GM23338 (cell line): Measurements from ENCODE around the gene NFS1. TPM values are rescaled to one million over a fixed set of nuclear protein-coding genes. Genes with fewer than 3 reads are reported as not detected.
A peak's percentile ranks its signal among the peaks of the same experiment; 100 is the strongest.

Source experiments
- ATAC-seq: fragments of 200-7000 bp; cut with Tn5 transposase; 3 replicates; pipeline ENCODE4 v1.9.1; 2020
- DNase-seq: peaks from one replicate; pipeline ENCODE4 v3.0.0-alpha.2; 2015; ENCODE audit warnings: low spot score
- H2AFZ ChIP-seq: fragments of 200-600 bp; sonication (generic); 2 replicates; pipeline ENCODE4 v1.8.0; 2016; ENCODE audit warnings: antibody characterized with exemption, mild to moderate bottlenecking, moderate library complexity
- H3F3A ChIP-seq: fragments of 200-600 bp; sonication (generic); replicated peaks from 2 replicates; pipeline ENCODE4 v1.8.0; 2017; ENCODE audit warnings: antibody characterized with exemption, mixed run types, low read depth
- H3K27ac ChIP-seq: fragments of 200-600 bp; sonication (generic); 2 replicates; pipeline ENCODE4 v1.6.1; 2016; ENCODE audit warnings: low read depth
- H3K27me3 ChIP-seq: fragments of 200-600 bp; sonication (generic); 2 replicates; pipeline ENCODE4 v1.8.0; 2016; ENCODE audit warnings: mild to moderate bottlenecking, mixed run types, moderate library complexity; ENCODE audit not compliant: insufficient read depth
- H3K36me3 ChIP-seq: fragments of 200-600 bp; sonication (generic); 2 replicates; pipeline ENCODE4 v1.8.0; 2016; ENCODE audit warnings: mild to moderate bottlenecking; ENCODE audit not compliant: insufficient read depth
- H3K4me1 ChIP-seq: fragments of 200-600 bp; sonication (generic); 2 replicates; pipeline ENCODE4 v1.8.0; 2016; ENCODE audit warnings: mild to moderate bottlenecking, moderate library complexity; ENCODE audit not compliant: insufficient read depth
- H3K4me2 ChIP-seq: fragments of 200-600 bp; sonication (generic); 2 replicates; pipeline ENCODE4 v1.7.1; 2017; ENCODE audit warnings: mixed run types
- H3K4me3 ChIP-seq: fragments of 200-600 bp; sonication (generic); 2 replicates; pipeline ENCODE4 v1.6.1; 2016; ENCODE audit warnings: mixed run types
- H3K79me2 ChIP-seq: fragments of 200-600 bp; sonication (generic); replicated peaks from 2 replicates; pipeline ENCODE4 v1.8.0; 2017; ENCODE audit warnings: mild to moderate bottlenecking; ENCODE audit not compliant: insufficient read depth
- H3K9me2 ChIP-seq: fragments of 200-600 bp; sonication (generic); 2 replicates; pipeline ENCODE4 v1.8.0; 2017; ENCODE audit not compliant: insufficient read depth
- H4K20me1 ChIP-seq: fragments of 200-600 bp; sonication (generic); replicated peaks from 2 replicates; pipeline ENCODE4 v1.8.0; 2017; ENCODE audit warnings: mild to moderate bottlenecking; ENCODE audit not compliant: insufficient read depth
- H3K27ac Mint-ChIP-seq: 2 replicates; pipeline ENCODE4 v1.8.0; 2020; ENCODE audit warnings: inconsistent platforms, mild to moderate bottlenecking, moderate library complexity, mixed read lengths
- H3K27me3 Mint-ChIP-seq: 3 replicates; pipeline ENCODE4 v1.8.0; 2022; ENCODE audit warnings: low read depth, mild to moderate bottlenecking, moderate library complexity, mixed read lengths, inconsistent platforms; ENCODE audit not compliant: insufficient read depth, poor library complexity
- H3K36me3 Mint-ChIP-seq: 3 replicates; pipeline ENCODE4 v1.8.0; 2021; ENCODE audit warnings: low read depth, mild to moderate bottlenecking, inconsistent platforms, moderate library complexity, mixed read lengths
- H3K4me1 Mint-ChIP-seq: 3 replicates; pipeline ENCODE4 v1.8.0; 2020; ENCODE audit warnings: mild to moderate bottlenecking, inconsistent platforms, mixed read lengths
- H3K4me3 Mint-ChIP-seq: 3 replicates; pipeline ENCODE4 v1.8.0; 2021; ENCODE audit warnings: moderate library complexity, mild to moderate bottlenecking, inconsistent platforms, mixed read lengths
- H3K9me3 Mint-ChIP-seq: 3 replicates; pipeline ENCODE4 v1.8.0; 2020; ENCODE audit warnings: moderate library complexity, mild to moderate bottlenecking, inconsistent platforms, mixed read lengths
- CREB1 ChIP-seq: fragments of 250-450 bp; sonication (Bioruptor Pico); IDR thresholded peaks from 2 replicates; pipeline ENCODE4 v1.5.0; 2020; ENCODE audit warnings: low read depth, mild to moderate bottlenecking, moderate library complexity
- JUNB ChIP-seq: IDR thresholded peaks from one replicate; pipeline ENCODE4 v1.6.1; 2016; ENCODE audit warnings: antibody characterized with exemption; ENCODE audit not compliant: unreplicated experiment
- POLR2AphosphoS5 ChIP-seq: IDR thresholded peaks from 2 replicates; pipeline ENCODE4 v1.6.1; 2016; ENCODE audit warnings: antibody characterized with exemption, low read depth
- polyA plus RNA-seq: library from polyadenylated mRNA; unstranded; fragments of >200 nt; fragmentation: Nextera tagmentation; extraction: Ambion mirVana; gene quantifications from 2 replicates; pipeline ENCODE4 v1.2.1, GENCODE V29; 2016
- total RNA-seq: library from RNA; depleted of rRNA; stranded (reverse); fragments of >200 nt; shearing (Covaris generic); gene quantifications from 2 replicates; pipeline ENCODE4 v1.2.3, GENCODE V29; 2014
- TF ChIP-seq, protein P1 (sequence below): IDR thresholded peaks from one replicate; pipeline ENCODE4 v1.6.1; 2018; ENCODE audit warnings: antibody characterized with exemption; ENCODE audit not compliant: unreplicated experiment
- TF ChIP-seq, protein P2 (sequence below): IDR thresholded peaks from 2 replicates; pipeline ENCODE4 v1.6.1; 2016; ENCODE audit warnings: antibody characterized with exemption
- TF ChIP-seq, protein P3 (sequence below), 2 experiments: fragments of 200-600 bp in 1 of 2; sonication (generic) in 1 of 2; conservative IDR thresholded peaks; 2 replicates each; pipeline versions ENCODE4 v1.5.1 to v1.6.1; 2016 to 2017; ENCODE audit warnings: antibody characterized with exemption in 2 of 2, low read depth in 2 of 2, mild to moderate bottlenecking in 2 of 2, moderate library complexity in 1 of 2

Gene NFS1
- total and polyA plus RNA-seq, 2 experiments from 2014 or later, result 22.8 to 35.7 TPM

DNA sequence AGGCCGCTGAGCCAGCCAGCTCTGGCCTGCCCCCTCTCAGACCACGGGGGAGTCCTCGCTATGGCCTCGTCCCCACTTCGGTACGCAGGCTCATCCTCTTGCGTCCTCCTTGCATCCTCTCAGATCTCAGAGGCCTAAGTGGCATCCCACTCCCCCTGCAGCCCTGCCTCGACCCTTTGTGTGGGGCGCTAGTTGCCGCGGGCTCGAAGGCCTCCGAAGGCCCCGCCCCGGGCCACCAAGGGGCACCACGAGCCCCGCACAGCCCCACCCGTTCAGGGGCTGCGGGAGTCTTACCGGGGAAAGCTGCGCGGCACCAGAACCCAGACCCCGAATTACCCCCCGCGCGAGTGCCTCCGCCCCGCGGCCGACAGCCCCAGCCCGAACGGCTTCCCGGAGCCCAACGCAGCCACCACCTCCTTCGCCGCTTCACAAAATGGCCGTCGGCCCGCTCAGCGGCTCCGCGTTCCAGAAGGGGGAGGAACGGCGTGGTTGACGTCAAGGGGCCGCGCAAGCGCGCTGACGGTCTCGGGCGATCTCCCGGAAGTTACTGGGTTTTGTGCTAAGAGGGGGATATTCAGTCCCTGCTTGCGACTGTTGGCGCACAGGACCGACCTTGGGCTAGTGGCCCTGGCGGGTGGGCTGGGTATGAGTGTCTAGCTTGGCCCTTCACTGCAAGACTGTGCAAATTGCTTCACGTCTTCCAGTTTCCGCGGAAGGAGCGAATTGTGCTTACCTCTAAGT is 34.5 kb downstream of the NFS1 start, which contains the start of the genes CPNE1 and RBM12:
TSS of gene CPNE1 (minus strand) at position 435 of the 741 bp plus-strand sequence. CDS start 31,977 bp downstream, outside the sequence.
TSS of gene RBM12 (minus strand) at position 435 of the 741 bp plus-strand sequence. CDS start 9,578 bp downstream, outside the sequence.
- Mint-ChIP-seq H3K27ac (peak within 1 kb of the TSS; percentile 99), H3K36me3 (peaks cover 15% of the 10 kb centered on the region), H3K27me3 (peaks cover 9% of the 10 kb centered on the region), H3K4me1 (peaks cover 35% of the 10 kb centered on the region; the same call in 2 of the 3 replicates), H3K4me3 (peak within 1 kb of the TSS; percentile 98), H3K9me3 (no peaks in the 10 kb centered on the region)
- ATAC-seq (peak; percentile 87), DNase-seq (peak; percentile 97)
- H3K27me3 ChIP-seq, result no peaks in the 10 kb centered on the region
- no peaks in the 10 kb centered on the region for H3K36me3 ChIP-seq
- peak within 1 kb of the TSS; percentile 95 for H3K4me3 ChIP-seq
- peak within 1 kb of the TSS; percentile 97 for H3K27ac ChIP-seq
- no peaks in the 10 kb centered on the region for H3F3A ChIP-seq
- TF ChIP-seq CREB1 (CRISPR knock-in tag), result peak; percentile 89
- peak; percentile 99 for TF ChIP-seq POLR2AphosphoS5
- TF ChIP-seq JUNB, result no peak
- TF ChIP-seq, protein P1, sequence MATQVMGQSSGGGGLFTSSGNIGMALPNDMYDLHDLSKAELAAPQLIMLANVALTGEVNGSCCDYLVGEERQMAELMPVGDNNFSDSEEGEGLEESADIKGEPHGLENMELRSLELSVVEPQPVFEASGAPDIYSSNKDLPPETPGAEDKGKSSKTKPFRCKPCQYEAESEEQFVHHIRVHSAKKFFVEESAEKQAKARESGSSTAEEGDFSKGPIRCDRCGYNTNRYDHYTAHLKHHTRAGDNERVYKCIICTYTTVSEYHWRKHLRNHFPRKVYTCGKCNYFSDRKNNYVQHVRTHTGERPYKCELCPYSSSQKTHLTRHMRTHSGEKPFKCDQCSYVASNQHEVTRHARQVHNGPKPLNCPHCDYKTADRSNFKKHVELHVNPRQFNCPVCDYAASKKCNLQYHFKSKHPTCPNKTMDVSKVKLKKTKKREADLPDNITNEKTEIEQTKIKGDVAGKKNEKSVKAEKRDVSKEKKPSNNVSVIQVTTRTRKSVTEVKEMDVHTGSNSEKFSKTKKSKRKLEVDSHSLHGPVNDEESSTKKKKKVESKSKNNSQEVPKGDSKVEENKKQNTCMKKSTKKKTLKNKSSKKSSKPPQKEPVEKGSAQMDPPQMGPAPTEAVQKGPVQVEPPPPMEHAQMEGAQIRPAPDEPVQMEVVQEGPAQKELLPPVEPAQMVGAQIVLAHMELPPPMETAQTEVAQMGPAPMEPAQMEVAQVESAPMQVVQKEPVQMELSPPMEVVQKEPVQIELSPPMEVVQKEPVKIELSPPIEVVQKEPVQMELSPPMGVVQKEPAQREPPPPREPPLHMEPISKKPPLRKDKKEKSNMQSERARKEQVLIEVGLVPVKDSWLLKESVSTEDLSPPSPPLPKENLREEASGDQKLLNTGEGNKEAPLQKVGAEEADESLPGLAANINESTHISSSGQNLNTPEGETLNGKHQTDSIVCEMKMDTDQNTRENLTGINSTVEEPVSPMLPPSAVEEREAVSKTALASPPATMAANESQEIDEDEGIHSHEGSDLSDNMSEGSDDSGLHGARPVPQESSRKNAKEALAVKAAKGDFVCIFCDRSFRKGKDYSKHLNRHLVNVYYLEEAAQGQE, result peak; percentile 25
- TF ChIP-seq, protein P2, sequence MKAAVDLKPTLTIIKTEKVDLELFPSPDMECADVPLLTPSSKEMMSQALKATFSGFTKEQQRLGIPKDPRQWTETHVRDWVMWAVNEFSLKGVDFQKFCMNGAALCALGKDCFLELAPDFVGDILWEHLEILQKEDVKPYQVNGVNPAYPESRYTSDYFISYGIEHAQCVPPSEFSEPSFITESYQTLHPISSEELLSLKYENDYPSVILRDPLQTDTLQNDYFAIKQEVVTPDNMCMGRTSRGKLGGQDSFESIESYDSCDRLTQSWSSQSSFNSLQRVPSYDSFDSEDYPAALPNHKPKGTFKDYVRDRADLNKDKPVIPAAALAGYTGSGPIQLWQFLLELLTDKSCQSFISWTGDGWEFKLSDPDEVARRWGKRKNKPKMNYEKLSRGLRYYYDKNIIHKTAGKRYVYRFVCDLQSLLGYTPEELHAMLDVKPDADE, result peak; percentile 59
- TF ChIP-seq, protein P3, sequence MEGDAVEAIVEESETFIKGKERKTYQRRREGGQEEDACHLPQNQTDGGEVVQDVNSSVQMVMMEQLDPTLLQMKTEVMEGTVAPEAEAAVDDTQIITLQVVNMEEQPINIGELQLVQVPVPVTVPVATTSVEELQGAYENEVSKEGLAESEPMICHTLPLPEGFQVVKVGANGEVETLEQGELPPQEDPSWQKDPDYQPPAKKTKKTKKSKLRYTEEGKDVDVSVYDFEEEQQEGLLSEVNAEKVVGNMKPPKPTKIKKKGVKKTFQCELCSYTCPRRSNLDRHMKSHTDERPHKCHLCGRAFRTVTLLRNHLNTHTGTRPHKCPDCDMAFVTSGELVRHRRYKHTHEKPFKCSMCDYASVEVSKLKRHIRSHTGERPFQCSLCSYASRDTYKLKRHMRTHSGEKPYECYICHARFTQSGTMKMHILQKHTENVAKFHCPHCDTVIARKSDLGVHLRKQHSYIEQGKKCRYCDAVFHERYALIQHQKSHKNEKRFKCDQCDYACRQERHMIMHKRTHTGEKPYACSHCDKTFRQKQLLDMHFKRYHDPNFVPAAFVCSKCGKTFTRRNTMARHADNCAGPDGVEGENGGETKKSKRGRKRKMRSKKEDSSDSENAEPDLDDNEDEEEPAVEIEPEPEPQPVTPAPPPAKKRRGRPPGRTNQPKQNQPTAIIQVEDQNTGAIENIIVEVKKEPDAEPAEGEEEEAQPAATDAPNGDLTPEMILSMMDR (conservative IDR thresholded peaks at IDR 0.05; ENCODE audit: low read depth in 2 of 2), result no peak
- H4K20me1 ChIP-seq, result peaks cover 40% of the 10 kb centered on the region
- peak within 1 kb of the TSS; percentile 83 for H2AFZ ChIP-seq
- H3K4me2 ChIP-seq, result peak within 1 kb of the TSS; percentile 94
- peaks cover 51% of the 10 kb centered on the region for H3K79me2 ChIP-seq
- no peaks in the 10 kb centered on the region for H3K9me2 ChIP-seq
- peaks cover 38% of the 10 kb centered on the region for H3K4me1 ChIP-seq
